ENCODE results near the gene FANCM.

FANCM gene

GRCh38 chr14:45247427-45247826 is 111.7 kb downstream of the FANCM start:
- Histone ChIP-seq H3K4me3 (ENCODE audit: low read depth in 1 of 5, low read length in 5 of 5) (no peak overlapping the region), H3K9ac (ENCODE audit: low read length in 5 of 5) (no peak overlapping the region), H3K27me3 (ENCODE audit: control insufficient read depth in 5 of 5, insufficient read depth in 4 of 5, low read length in 5 of 5) (no peaks in the 10 kb centered on the region), H3K9me3 (ENCODE audit: control insufficient read depth in 5 of 5, low read length in 5 of 5) (no peaks in the 10 kb centered on the region), H3K36me3 (ENCODE audit: control insufficient read depth in 5 of 5, insufficient read depth in 5 of 5, low read length in 5 of 5) (no peaks in the 10 kb centered on the region), H3K4me1 (ENCODE audit: control insufficient read depth in 5 of 5, insufficient read depth in 5 of 5, low read length in 5 of 5) (peaks cover 0 to 54% (median 34%) of the 10 kb centered on the region in 5 donors), H3K27ac (ENCODE audit: low read depth, low read length) (no peak overlapping the region)

- Histone ChIP-seq H3K9me3 (ENCODE audit: control insufficient read depth in 5 of 5, low read length in 5 of 5) (no peaks in the 10 kb centered on the region), H3K4me1 (ENCODE audit: control insufficient read depth in 5 of 5, insufficient read depth in 5 of 5, low read length in 5 of 5) (peaks cover 0 to 60% (median 43%) of the 10 kb centered on the region in 5 donors), H3K27ac (ENCODE audit: low read depth, low read length) (peak overlapping the region; percentile 84), H3K9ac (ENCODE audit: low read length in 5 of 5) (peak overlapping the region; percentile 16 to 70 (median 60)), H3K36me3 (ENCODE audit: control insufficient read depth in 5 of 5, insufficient read depth in 5 of 5, low read length in 5 of 5) (no peaks in the 10 kb centered on the region), H3K27me3 (ENCODE audit: control insufficient read depth in 5 of 5, insufficient read depth in 4 of 5, low read length in 5 of 5) (no peaks in the 10 kb centered on the region), H3K4me3 (ENCODE audit: low read depth in 1 of 5, low read length in 5 of 5) (peak overlapping the region; percentile 43 to 69 (median 49))
These were observed 114.3 kb downstream of the FANCM start for GRCh38 chr14:45249856-45250575.
